NB4 (cell line): ENCODE data around the gene SEMA3G.

Experiments
- DNase-seq: peaks from one replicate; pipeline ENCODE4 v3.0.0; 2010; ENCODE audit warnings: low read depth
- H3K4me3 ChIP-seq: one replicate; pipeline ENCODE4 v1.5.1; 2011; ENCODE audit warnings: mild to moderate bottlenecking, low read depth, low read length, moderate library complexity
- MYC ChIP-seq: IDR thresholded peaks from 2 replicates; pipeline ENCODE4 v1.6.1; 2011; ENCODE audit warnings: low read depth, low read length
- POLR2A ChIP-seq: IDR thresholded peaks from 2 replicates; pipeline ENCODE4 v1.6.1; 2011; ENCODE audit warnings: mild to moderate bottlenecking; ENCODE audit not compliant: insufficient read length; ENCODE audit errors: extremely low read depth
- TF ChIP-seq, protein P1 (sequence below): IDR thresholded peaks from 2 replicates; pipeline ENCODE4 v1.6.1; 2011; ENCODE audit warnings: low read depth, low read length
- TF ChIP-seq, protein P2 (sequence below): IDR thresholded peaks from one replicate; pipeline ENCODE4 v1.5.1; 2012; ENCODE audit warnings: low read depth, low read length

The SEMA3G gene

DNA sequence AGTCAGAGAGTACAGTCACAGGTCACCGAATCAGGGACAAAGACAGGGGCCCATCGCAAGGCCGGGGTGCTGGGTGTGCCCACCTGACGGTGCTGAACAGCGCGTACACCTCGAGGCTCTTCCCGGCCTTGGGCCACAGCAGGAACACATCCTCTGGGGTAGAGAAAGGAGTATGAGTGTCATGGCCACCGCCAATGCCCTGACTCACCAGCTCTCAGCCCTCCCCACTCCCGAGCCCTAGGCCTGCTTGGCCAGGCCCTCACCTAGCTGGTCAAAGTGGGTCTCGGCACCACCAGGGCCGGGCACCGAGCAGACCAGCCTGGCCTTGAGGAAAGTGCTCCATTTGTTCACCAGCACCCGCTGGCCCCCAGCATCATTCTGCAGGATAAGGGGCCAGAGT lies 4.2 kb downstream of the SEMA3G start:
- no peak overlapping the region for H3K4me3 ChIP-seq
- TF ChIP-seq, protein P1, sequence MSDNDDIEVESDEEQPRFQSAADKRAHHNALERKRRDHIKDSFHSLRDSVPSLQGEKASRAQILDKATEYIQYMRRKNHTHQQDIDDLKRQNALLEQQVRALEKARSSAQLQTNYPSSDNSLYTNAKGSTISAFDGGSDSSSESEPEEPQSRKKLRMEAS = no peak
- TF ChIP-seq, protein P2, sequence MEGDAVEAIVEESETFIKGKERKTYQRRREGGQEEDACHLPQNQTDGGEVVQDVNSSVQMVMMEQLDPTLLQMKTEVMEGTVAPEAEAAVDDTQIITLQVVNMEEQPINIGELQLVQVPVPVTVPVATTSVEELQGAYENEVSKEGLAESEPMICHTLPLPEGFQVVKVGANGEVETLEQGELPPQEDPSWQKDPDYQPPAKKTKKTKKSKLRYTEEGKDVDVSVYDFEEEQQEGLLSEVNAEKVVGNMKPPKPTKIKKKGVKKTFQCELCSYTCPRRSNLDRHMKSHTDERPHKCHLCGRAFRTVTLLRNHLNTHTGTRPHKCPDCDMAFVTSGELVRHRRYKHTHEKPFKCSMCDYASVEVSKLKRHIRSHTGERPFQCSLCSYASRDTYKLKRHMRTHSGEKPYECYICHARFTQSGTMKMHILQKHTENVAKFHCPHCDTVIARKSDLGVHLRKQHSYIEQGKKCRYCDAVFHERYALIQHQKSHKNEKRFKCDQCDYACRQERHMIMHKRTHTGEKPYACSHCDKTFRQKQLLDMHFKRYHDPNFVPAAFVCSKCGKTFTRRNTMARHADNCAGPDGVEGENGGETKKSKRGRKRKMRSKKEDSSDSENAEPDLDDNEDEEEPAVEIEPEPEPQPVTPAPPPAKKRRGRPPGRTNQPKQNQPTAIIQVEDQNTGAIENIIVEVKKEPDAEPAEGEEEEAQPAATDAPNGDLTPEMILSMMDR = no peak
- TF ChIP-seq MYC (no peak), POLR2A (no peak)
- no peak for DNase-seq

DNA sequence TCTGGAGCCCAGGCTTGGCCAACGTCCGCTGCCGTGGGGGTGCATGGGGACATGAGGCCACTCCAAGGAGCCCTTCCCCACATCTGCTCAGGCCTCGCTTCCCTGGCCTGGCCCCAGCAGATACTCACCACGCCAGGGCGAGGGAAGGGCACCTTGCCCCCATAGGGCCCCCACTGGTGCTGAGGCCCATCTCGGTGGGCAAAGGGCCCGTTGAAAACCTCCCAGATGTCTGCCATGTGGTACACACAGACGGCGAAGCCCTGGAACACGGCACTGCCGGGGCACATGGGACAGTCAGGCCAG lies 4.7 kb downstream of the SEMA3G start:
- no peak for DNase-seq
- no peak overlapping the region for H3K4me3 ChIP-seq
- TF ChIP-seq, protein P1 = no peak
- TF ChIP-seq, protein P2 = no peak
- TF ChIP-seq MYC (no peak), POLR2A (no peak)

DNA sequence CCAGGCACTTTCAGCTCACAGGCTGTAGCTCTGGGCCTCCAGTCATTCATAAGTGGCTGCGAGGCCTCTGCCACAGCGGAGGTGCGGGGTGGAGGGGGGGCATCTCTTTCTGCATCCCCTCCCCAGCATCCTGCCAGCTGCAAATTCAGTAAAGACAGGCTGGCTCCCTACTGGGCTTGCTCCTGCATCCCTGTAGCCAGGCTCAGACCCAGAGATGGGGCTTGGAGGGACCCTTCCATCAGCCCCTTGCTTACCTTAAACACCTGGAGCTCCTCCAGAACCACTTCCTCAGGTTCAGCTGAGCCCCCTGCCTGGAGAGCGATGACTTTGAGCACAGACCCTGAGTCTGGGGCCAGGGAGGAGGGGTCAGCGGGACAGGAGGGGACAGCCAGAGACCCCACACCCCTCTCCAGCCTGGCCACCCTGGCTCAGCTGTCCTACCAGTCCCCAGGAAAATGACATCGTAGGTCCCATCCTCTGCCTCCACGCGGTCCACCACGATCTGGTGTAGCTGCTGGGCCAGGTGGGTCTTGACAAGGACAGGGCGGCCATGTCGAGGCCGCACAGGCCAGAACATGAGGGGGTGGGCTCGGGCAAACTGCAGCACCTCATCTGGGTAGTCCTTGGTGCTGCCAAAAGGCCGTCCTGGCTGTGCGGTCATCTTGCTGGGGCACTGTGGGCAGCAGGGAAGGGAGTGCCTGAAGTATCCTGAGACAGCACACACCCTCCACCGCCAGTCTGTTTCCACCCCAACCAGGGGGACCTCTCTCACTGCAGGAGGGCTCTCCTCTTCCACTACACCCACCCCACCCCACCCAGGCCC lies 5.3 kb downstream of the SEMA3G start:
- no peak overlapping the region for H3K4me3 ChIP-seq
- no peak for DNase-seq
- TF ChIP-seq, protein P2 = no peak
- TF ChIP-seq, protein P1 = no peak
- TF ChIP-seq MYC (no peak), POLR2A (no peak)

DNA sequence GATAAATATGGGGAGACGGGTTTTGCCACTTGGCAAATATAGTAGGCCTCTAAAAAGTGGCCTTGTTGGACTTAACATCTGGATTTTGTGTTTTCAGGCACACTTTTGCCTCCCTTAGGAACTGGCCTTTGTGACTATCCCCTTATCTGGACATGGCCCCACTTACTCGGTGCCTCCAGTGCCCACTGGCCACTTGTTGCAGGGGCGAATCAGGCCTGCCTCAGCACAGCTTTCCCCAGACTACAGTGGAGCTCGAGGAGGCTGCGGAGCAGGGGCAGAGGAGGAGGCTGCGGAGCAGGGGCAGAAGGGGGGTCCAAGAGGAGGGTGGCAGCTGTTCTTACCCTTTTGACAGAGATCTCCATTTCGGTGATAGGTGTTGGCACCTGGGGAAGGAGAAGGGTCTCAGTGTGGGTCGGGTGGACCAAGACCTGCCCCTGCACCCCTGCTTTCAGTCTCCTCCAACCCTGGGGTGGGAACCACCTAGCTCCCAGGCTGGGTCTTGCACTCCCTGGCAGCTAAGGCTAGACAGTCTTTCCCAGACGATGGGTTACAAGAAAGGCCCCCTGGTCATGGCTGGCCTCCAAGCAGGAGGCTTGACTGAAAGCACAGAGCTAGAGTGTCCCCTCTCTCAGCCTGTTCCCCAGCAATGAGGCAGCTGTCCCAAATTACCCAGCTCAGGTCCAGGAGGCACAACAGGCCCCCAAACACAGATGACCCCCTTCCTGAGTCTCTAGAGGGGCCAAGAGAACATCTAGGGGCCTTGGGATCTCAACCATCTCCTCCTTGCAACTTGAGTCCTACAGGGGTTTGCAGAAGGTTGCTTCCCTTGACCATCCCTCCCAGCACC lies 6.1 kb downstream of the SEMA3G start:
- no peak for TF ChIP-seq POLR2A
- TF ChIP-seq MYC = no peak
- TF ChIP-seq, protein P2 = no peak
- TF ChIP-seq, protein P1 = no peak
- H3K4me3 ChIP-seq = no peak overlapping the region
- DNase-seq = no peak

DNA sequence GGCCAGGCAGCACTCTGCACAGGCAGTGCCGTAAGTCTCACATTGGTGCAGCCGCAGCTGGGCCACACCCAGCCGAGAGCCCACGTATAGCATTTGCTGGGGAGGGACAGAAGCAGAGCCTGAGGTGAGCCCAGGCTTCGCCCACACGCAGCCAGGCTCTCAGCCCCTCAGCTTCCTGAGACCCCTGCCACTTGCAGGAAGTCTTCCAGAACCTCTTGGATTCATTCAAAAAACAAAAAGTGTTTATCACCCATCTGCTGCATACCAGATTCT lies 6.9 kb downstream of the SEMA3G start:
- no peak for DNase-seq
- TF ChIP-seq, protein P1 = no peak
- no peak for TF ChIP-seq POLR2A
- TF ChIP-seq, protein P2 = no peak
- TF ChIP-seq MYC = no peak
- no peak overlapping the region for H3K4me3 ChIP-seq
